Measurements from ENCODE around the gene VAV1.

VAV1 gene

DNA sequence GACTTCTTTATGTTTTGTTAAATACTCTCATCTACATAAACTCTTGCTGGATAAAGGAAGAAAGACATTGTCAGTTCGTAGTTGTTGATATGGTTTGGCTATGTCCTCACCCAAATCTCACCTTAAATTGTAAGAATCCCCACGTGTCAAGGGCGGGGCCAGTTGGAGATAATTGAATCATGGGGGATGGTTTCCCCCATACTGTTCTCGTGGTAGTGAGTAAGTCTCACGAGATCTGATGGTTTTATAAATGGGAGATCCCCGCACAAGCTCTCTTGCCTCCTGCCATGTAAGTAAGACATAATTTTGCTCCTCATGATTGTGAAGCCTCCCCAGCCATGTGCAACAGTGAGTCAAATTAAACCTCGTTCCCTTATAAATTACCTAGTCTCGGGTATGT lies 118.4 kb downstream of the VAV1 start:
- no peaks in the 10 kb centered on the region for H3K36me3 ChIP-seq (ENCODE audit: control insufficient read depth, insufficient read depth, low read length, severe bottlenecking)
- H3K9ac ChIP-seq (ENCODE audit: low read length): no peak overlapping the region
- H3K27me3 ChIP-seq (replicated peaks; ENCODE audit: control insufficient read depth, insufficient read depth, low read length): no peaks in the 10 kb centered on the region
- peaks cover 30% of the 10 kb centered on the region for H3K9me3 ChIP-seq (ENCODE audit: control insufficient read depth, low read length)
- H3K4me1 ChIP-seq (ENCODE audit: control insufficient read depth, insufficient read depth, low read length): no peaks in the 10 kb centered on the region
- no peak overlapping the region for H3K4me3 ChIP-seq (ENCODE audit: low read length)
- no peak for DNase-seq (ENCODE audit: low read depth)

DNA sequence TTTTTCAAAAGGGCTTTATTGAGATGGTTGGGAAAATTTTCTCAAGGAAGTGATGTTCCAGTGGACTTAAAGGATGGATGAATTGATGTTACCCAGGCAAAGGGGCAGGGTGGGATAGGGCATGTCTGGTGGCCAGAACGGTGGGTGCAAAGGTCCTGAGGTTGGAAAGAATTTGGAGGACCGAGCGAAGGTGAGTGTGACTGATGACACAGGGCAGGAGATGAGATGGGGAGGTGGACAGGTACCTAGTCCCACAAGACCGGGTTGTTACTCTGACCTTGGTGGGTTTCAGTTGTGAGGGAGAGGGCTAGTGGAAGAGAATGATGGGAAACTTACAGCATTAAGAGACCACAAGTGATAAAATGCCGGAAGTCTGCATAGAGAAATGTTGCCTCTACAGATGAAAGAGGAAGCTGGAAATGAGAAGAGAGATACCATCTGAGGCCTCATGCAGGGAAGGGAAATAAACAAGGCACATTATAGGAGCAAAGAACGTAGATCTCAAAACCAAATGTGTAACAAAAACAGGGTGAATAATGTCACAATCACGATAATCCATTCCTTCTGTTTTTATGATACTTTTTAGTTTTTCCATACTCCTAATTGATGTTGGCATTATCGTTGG lies 119.4 kb downstream of the VAV1 start:
- no peak for DNase-seq (ENCODE audit: low read depth)
- no peaks in the 10 kb centered on the region for H3K27me3 ChIP-seq (replicated peaks; ENCODE audit: control insufficient read depth, insufficient read depth, low read length)
- no peak overlapping the region for H3K4me3 ChIP-seq (ENCODE audit: low read length)
- H3K9ac ChIP-seq (ENCODE audit: low read length): no peak overlapping the region
- no peaks in the 10 kb centered on the region for H3K4me1 ChIP-seq (ENCODE audit: control insufficient read depth, insufficient read depth, low read length)
- H3K36me3 ChIP-seq (ENCODE audit: control insufficient read depth, insufficient read depth, low read length, severe bottlenecking): no peaks in the 10 kb centered on the region
- H3K9me3 ChIP-seq (ENCODE audit: control insufficient read depth, low read length): peaks cover 39% of the 10 kb centered on the region

DNA sequence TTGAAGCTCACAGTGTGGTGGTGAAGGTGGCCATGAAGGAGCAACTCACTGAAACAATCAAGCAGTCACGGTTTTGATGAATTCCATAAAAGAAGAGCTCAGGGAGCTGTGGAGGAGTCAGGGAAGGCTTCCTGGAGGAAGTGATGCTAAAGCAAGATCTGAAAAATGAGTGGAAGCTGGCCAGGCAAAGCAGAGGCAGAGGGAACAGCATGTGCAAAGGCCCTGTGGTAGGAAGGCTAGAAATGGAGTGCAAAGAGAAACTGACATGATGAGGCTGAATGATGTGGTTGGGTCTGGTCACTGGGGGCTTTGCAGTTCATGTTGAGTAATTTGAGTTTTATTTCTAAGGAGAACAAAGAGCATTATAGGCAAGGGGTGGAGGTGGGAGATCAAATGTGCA lies 121.8 kb downstream of the VAV1 start:
- peaks cover 31% of the 10 kb centered on the region for H3K9me3 ChIP-seq (ENCODE audit: control insufficient read depth, low read length)

DNA sequence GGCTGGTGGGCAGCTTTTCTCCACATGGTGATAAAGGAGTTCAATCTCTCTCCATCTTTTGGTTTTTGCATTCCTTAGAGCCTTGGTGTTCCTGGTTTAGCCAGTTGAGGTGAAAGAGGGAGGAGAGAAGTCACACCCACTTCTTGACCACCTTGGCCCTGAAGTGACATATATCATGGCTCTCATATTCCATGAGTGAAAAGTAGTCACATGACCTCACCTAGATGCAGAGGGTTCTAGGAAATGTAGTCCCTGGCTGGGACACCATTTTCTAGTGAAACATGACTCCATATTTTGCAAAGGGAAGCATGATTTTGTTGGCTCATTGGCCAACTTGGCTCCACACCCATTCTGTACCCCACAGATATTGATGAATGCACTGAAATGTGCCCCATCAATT lies 130.9 kb downstream of the VAV1 start:
- peaks cover 33% of the 10 kb centered on the region for H3K9me3 ChIP-seq (ENCODE audit: control insufficient read depth, low read length)
- H3K36me3 ChIP-seq (ENCODE audit: control insufficient read depth, insufficient read depth, low read length, severe bottlenecking): no peaks in the 10 kb centered on the region
- no peak overlapping the region for H3K9ac ChIP-seq (ENCODE audit: low read length)
- H3K4me3 ChIP-seq (ENCODE audit: low read length): no peak overlapping the region
- H3K27me3 ChIP-seq (replicated peaks; ENCODE audit: control insufficient read depth, insufficient read depth, low read length): no peaks in the 10 kb centered on the region
- DNase-seq (ENCODE audit: low read depth): no peak
- H3K4me1 ChIP-seq (ENCODE audit: control insufficient read depth, insufficient read depth, low read length): no peaks in the 10 kb centered on the region

More for the DNA sequence above, 121.8 kb downstream of the VAV1 start:
- no peak for DNase-seq (ENCODE audit: low read depth)
- H3K4me3 ChIP-seq (ENCODE audit: low read length): no peak overlapping the region
- H3K27me3 ChIP-seq (replicated peaks; ENCODE audit: control insufficient read depth, insufficient read depth, low read length): no peaks in the 10 kb centered on the region
- no peaks in the 10 kb centered on the region for H3K36me3 ChIP-seq (ENCODE audit: control insufficient read depth, insufficient read depth, low read length, severe bottlenecking)
- no peaks in the 10 kb centered on the region for H3K4me1 ChIP-seq (ENCODE audit: control insufficient read depth, insufficient read depth, low read length)
- no peak overlapping the region for H3K9ac ChIP-seq (ENCODE audit: low read length)

DNA sequence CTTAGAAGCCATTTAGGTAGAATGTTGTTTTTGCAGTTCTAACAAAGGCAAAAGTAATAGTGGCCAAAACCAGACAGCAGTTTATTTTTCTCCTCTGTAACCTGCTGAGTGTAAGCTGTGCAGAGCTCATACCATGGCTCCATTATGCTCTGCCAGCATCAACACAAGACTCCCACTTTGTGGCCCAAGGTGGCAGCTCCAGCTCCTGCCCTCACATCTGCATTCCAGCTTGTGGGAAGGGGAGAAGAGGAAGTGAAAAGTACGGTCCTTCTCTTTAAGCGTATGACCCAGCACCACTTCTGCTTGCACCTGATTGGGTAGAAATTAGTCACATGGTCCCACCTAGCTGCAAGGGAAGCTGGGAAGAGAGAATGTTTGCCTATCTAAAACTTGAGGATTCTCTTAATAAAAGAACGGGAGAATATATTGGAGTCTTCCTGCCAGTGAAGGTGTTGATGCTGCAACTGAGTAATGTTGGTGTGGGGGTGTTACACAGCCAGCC lies 134.1 kb downstream of the VAV1 start:
- Histone ChIP-seq H3K36me3 (ENCODE audit: control insufficient read depth, insufficient read depth, low read length, severe bottlenecking) (no peaks in the 10 kb centered on the region), H3K27me3 (replicated peaks; ENCODE audit: control insufficient read depth, insufficient read depth, low read length) (no peaks in the 10 kb centered on the region), H3K9ac (ENCODE audit: low read length) (no peak overlapping the region), H3K9me3 (ENCODE audit: control insufficient read depth, low read length) (peaks cover 18% of the 10 kb centered on the region), H3K4me1 (ENCODE audit: control insufficient read depth, insufficient read depth, low read length) (no peaks in the 10 kb centered on the region), H3K4me3 (ENCODE audit: low read length) (no peak overlapping the region)
- DNase-seq (ENCODE audit: low read depth): no peak
